ENCODE data around the gene DPYSL3. TPM values are rescaled to one million over a fixed set of nuclear protein-coding genes. Genes with fewer than 3 reads are reported as not detected.
"Not testable (repeated sequence)": the region's sequence is repeated elsewhere in the genome, so short reads cannot be mapped to it uniquely, and the experiment has no call there.

The DPYSL3 gene
- polyA plus RNA-seq, 5 donors = 67.5 to 84.3 (median 73.3) TPM

- DNase-seq = no peak
Observed at GRCh38 chr5:147371290-147371689, 138.6 kb downstream of the DPYSL3 start.

GRCh38 chr5:147369742-147370374, 140.0 kb downstream of the DPYSL3 start:
- DNase-seq = no peak

- DNase-seq = not testable (repeated sequence)
Observed at GRCh38 chr5:147367381-147367780, 142.5 kb downstream of the DPYSL3 start.

- DNase-seq = no peak
Observed at GRCh38 chr5:147361441-147362175, 148.3 kb downstream of the DPYSL3 start.

- no peak for DNase-seq
Observed at GRCh38 chr5:147360816-147361215, 149.1 kb downstream of the DPYSL3 start.

GRCh38 chr5:147359581-147359980, 150.3 kb downstream of the DPYSL3 start:
- no peak for DNase-seq

- no peak for DNase-seq
Observed at GRCh38 chr5:147359101-147359500, 150.8 kb downstream of the DPYSL3 start.

GRCh38 chr5:147349241-147349640, 160.6 kb downstream of the DPYSL3 start:
- no peak for DNase-seq

- DNase-seq = no peak
Observed at GRCh38 chr5:147348451-147348850, 161.4 kb downstream of the DPYSL3 start.

GRCh38 chr5:147348046-147348445, 161.8 kb downstream of the DPYSL3 start:
- no peak for DNase-seq

GRCh38 chr5:147346006-147346561, 163.8 kb downstream of the DPYSL3 start:
- no peak for DNase-seq

GRCh38 chr5:147344861-147345260, 165.0 kb downstream of the DPYSL3 start:
- no peak for DNase-seq

GRCh38 chr5:147341345-147341744, 168.5 kb downstream of the DPYSL3 start:
- DNase-seq = no peak

GRCh38 chr5:147340941-147341340, 168.9 kb downstream of the DPYSL3 start:
- DNase-seq = no peak
